H1 (cell line): ENCODE measurements around the gene LTBR.

Experiments used
- CREB1 ChIP-seq: IDR thresholded peaks from 2 replicates; pipeline ENCODE4 v1.6.1; 2012; ENCODE audit warnings: inconsistent platforms
- CTCF ChIP-seq, 3 experiments: IDR thresholded peaks; 1 replicate in 2 of 3; 2 replicates in 1 of 3; pipeline versions ENCODE4 v1.5.1 to v1.6.1; 2011; ENCODE audit warnings: low read length in 3 of 3, mild to moderate bottlenecking in 3 of 3, inconsistent platforms in 2 of 3, low read depth in 1 of 3, moderate library complexity in 1 of 3; ENCODE audit not compliant: insufficient read depth in 1 of 3; ENCODE audit errors: control extremely low read depth in 1 of 3
- EZH2 ChIP-seq: fragments of 200-600 bp; sonication (generic); IDR thresholded peaks from 2 replicates; pipeline ENCODE4 v1.7.1; 2012; ENCODE audit warnings: low read depth, mild to moderate bottlenecking, moderate library complexity, low read length, inconsistent platforms; ENCODE audit not compliant: severe bottlenecking
- GABPA ChIP-seq: IDR thresholded peaks from 2 replicates; pipeline ENCODE4 v1.6.1; 2011; ENCODE audit warnings: mild to moderate bottlenecking, low read length, moderate library complexity, borderline replicate concordance; ENCODE audit not compliant: insufficient read depth
- GTF2F1 ChIP-seq: IDR thresholded peaks from 2 replicates; pipeline ENCODE4 v1.6.1; 2012; ENCODE audit warnings: low read depth, low read length, improper control_type of control experiment, borderline replicate concordance
- JUND ChIP-seq: IDR thresholded peaks from 2 replicates; pipeline ENCODE4 v1.6.1; 2011; ENCODE audit warnings: mild to moderate bottlenecking, improper control_type of control experiment, low read length
- RAD21 ChIP-seq, 2 experiments: IDR thresholded peaks in 1 of 2; conservative IDR thresholded peaks in 1 of 2; 2 replicates each; pipeline ENCODE4 v1.6.1; 2011; ENCODE audit warnings: low read depth in 2 of 2, low read length in 2 of 2, improper control_type of control experiment in 1 of 2, inconsistent platforms in 1 of 2, mild to moderate bottlenecking in 1 of 2, moderate library complexity in 1 of 2

- no peak for TF ChIP-seq CTCF (IDR thresholded peaks at IDR 0.05; ENCODE audit: control extremely low read depth in 1 of 3, insufficient read depth in 1 of 3, low read depth in 1 of 3, low read length in 3 of 3)
- TF ChIP-seq EZH2, result no peak
- no peak for TF ChIP-seq GTF2F1
- TF ChIP-seq CREB1, result no peak
- TF ChIP-seq RAD21 (IDR thresholded peaks at IDR 0.05 in 1 of 2, conservative IDR thresholded peaks at IDR 0.05 in 1 of 2; ENCODE audit: low read depth in 2 of 2, low read length in 2 of 2), result no peak
- no peak for TF ChIP-seq JUND
- TF ChIP-seq GABPA, result no peak
Observed at GRCh38 chr12:6345319-6346091, 38.5 kb upstream of the LTBR start.
